WI38 (cell line): Measurements from ENCODE around the gene DIP2B.

Source experiments
- H3K4me3 ChIP-seq: 2 replicates; pipeline ENCODE4 v1.5.1; 2011; ENCODE audit warnings: low read depth, mild to moderate bottlenecking, control low read depth, low read length
- CTCF ChIP-seq: IDR thresholded peaks from 2 replicates; pipeline ENCODE4 v1.5.1; 2012; ENCODE audit warnings: low read depth, mild to moderate bottlenecking, control low read depth, low read length

The DIP2B gene

GRCh38 chr12:50715174-50715573, 210.4 kb downstream of the DIP2B start:
- no peak overlapping the region for H3K4me3 ChIP-seq
- no peak for TF ChIP-seq CTCF

- no peak for TF ChIP-seq CTCF
- H3K4me3 ChIP-seq: no peak overlapping the region
Measured at GRCh38 chr12:50718760-50719159, 214.0 kb downstream of the DIP2B start.

GRCh38 chr12:50720085-50720484, 215.3 kb downstream of the DIP2B start:
- no peak for TF ChIP-seq CTCF
- H3K4me3 ChIP-seq: no peak overlapping the region

- no peak for TF ChIP-seq CTCF
- H3K4me3 ChIP-seq: no peak overlapping the region
Measured at GRCh38 chr12:50720501-50720900, 215.7 kb downstream of the DIP2B start.

- H3K4me3 ChIP-seq: no peak overlapping the region
- no peak for TF ChIP-seq CTCF
Measured at GRCh38 chr12:50723865-50724264, 219.1 kb downstream of the DIP2B start.

- no peak for TF ChIP-seq CTCF
Measured at GRCh38 chr12:50725011-50725942, 220.5 kb downstream of the DIP2B start.

GRCh38 chr12:50727466-50727865, 222.7 kb downstream of the DIP2B start:
- TF ChIP-seq CTCF: no peak
- no peak overlapping the region for H3K4me3 ChIP-seq

More at GRCh38 chr12:50725011-50725942, 220.5 kb downstream of the DIP2B start:
- no peak overlapping the region for H3K4me3 ChIP-seq
